HUES48 (cell line): ENCODE measurements around the gene PNPLA7.
"Not testable (repeated sequence)": the region's sequence is repeated elsewhere in the genome, so short reads cannot be mapped to it uniquely, and the experiment has no call there.

ENCODE experiments used
- H3K27ac ChIP-seq: one replicate; pipeline ENCODE4 v1.7.0; 2013; ENCODE audit warnings: low read depth, low read length, inconsistent platforms
- H3K27me3 ChIP-seq: 2 replicates; pipeline ENCODE4 v1.6.1; 2013; ENCODE audit warnings: mild to moderate bottlenecking, low read length; ENCODE audit not compliant: control insufficient read depth, insufficient read depth
- H3K36me3 ChIP-seq: 2 replicates; pipeline ENCODE4 v1.6.1; 2013; ENCODE audit warnings: low read length; ENCODE audit not compliant: control insufficient read depth, insufficient read depth
- H3K4me1 ChIP-seq: 2 replicates; pipeline ENCODE4 v1.6.1; 2013; ENCODE audit warnings: mild to moderate bottlenecking, low read length; ENCODE audit not compliant: control insufficient read depth, insufficient read depth
- H3K4me3 ChIP-seq: 2 replicates; pipeline ENCODE4 v1.5.1; 2013; ENCODE audit warnings: mild to moderate bottlenecking, low read depth, low read length
- H3K9ac ChIP-seq: 2 replicates; pipeline ENCODE4 v1.6.1; 2013; ENCODE audit warnings: mild to moderate bottlenecking, low read depth, low read length, moderate library complexity
- H3K9me3 ChIP-seq: 2 replicates; pipeline ENCODE4 v1.6.1; 2013; ENCODE audit warnings: low read length; ENCODE audit not compliant: control insufficient read depth, insufficient read depth

Gene PNPLA7

GRCh38 chr9:137411260-137411644 is 138.9 kb downstream of the PNPLA7 start:
- no peak overlapping the region for H3K4me3 ChIP-seq
- no peaks in the 10 kb centered on the region for H3K9me3 ChIP-seq
- H3K9ac ChIP-seq = no peak overlapping the region
- no peaks in the 10 kb centered on the region for H3K27me3 ChIP-seq
- no peak overlapping the region for H3K27ac ChIP-seq
- H3K36me3 ChIP-seq = no peaks in the 10 kb centered on the region
- no peaks in the 10 kb centered on the region for H3K4me1 ChIP-seq

GRCh38 chr9:137410891-137411249 is 139.3 kb downstream of the PNPLA7 start:
- no peaks in the 10 kb centered on the region for H3K36me3 ChIP-seq
- no peaks in the 10 kb centered on the region for H3K27me3 ChIP-seq
- H3K27ac ChIP-seq = no peak overlapping the region
- no peak overlapping the region for H3K4me3 ChIP-seq
- no peaks in the 10 kb centered on the region for H3K4me1 ChIP-seq
- H3K9me3 ChIP-seq = no peaks in the 10 kb centered on the region
- H3K9ac ChIP-seq = no peak overlapping the region

GRCh38 chr9:137410236-137410890 is 139.8 kb downstream of the PNPLA7 start:
- not testable (repeated sequence) for H3K36me3 ChIP-seq, H3K9me3 ChIP-seq, H3K27ac ChIP-seq, H3K9ac ChIP-seq, H3K4me1 ChIP-seq, H3K27me3 ChIP-seq, H3K4me3 ChIP-seq
